ENCODE data around the gene MICAL1. TPM values are rescaled to one million over a fixed set of nuclear protein-coding genes. Genes with fewer than 3 reads are reported as not detected.

MICAL1 gene
- total RNA-seq, 1 experiment from 2014 or later = 9.1 TPM

DNA sequence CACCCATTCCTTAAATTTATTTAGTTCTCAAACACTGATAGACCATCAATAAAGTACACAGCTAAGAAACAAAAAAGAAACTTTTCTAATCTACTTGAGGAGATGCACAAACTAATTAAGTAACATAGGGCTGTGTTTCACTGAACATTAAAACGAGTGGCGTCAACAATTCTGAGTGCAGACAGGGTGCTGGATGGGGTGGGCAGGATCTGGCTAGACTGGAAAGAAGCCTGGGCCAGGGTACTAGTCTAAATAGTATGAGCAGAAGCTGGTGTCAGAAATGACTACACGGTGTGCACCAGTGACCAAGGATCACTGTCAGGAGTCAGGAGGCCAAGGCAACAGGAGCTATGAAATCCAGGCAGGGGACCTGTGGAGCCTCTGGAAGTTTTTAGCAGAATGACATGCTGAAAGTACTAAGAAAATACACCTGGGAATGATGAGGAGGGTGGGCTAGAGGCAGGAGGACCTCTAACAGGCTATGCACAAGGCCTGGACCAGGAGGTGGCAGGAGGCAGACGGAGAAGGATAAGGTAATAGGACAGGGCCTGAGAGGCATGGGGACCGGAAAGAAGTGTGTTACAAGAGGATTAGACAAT is 14.1 kb upstream of the MICAL1 start:
- H4K20me1 ChIP-seq (ENCODE audit: low read length) = no peaks in the 10 kb centered on the region
- H3K79me2 ChIP-seq (ENCODE audit: low read length) = no peaks in the 10 kb centered on the region
- POLR2A ChIA-PET (ENCODE audit: unreplicated experiment) = no interaction called here
- no peaks in the 10 kb centered on the region for H3F3A ChIP-seq (ENCODE audit: low read length, unreplicated experiment)
- no peaks in the 10 kb centered on the region for H3K9me2 ChIP-seq (replicated peaks; ENCODE audit: low read length)
- no peaks in the 10 kb centered on the region for H3K9me3 ChIP-seq (ENCODE audit: low read length)
- no peak overlapping the region for H3K4me2 ChIP-seq (ENCODE audit: low read length)
- H3K4me1 ChIP-seq (ENCODE audit: insufficient read depth, low read length) = no peaks in the 10 kb centered on the region
- no peak overlapping the region for H3K4me3 ChIP-seq (ENCODE audit: low read length)
- DNase-seq = no peak
- intact Hi-C loops (cut with micrococcal nuclease) = no loop called here
- BruUV-seq (replicated peaks) = no TSS peak
- ATAC-seq = no peak
- H3K27ac ChIP-seq (ENCODE audit: low read length) = no peak overlapping the region
- H2AFZ ChIP-seq (ENCODE audit: low read length) = no peak overlapping the region
- CTCF ChIA-PET = no interaction called here
- TF ChIP-seq, protein P1, sequence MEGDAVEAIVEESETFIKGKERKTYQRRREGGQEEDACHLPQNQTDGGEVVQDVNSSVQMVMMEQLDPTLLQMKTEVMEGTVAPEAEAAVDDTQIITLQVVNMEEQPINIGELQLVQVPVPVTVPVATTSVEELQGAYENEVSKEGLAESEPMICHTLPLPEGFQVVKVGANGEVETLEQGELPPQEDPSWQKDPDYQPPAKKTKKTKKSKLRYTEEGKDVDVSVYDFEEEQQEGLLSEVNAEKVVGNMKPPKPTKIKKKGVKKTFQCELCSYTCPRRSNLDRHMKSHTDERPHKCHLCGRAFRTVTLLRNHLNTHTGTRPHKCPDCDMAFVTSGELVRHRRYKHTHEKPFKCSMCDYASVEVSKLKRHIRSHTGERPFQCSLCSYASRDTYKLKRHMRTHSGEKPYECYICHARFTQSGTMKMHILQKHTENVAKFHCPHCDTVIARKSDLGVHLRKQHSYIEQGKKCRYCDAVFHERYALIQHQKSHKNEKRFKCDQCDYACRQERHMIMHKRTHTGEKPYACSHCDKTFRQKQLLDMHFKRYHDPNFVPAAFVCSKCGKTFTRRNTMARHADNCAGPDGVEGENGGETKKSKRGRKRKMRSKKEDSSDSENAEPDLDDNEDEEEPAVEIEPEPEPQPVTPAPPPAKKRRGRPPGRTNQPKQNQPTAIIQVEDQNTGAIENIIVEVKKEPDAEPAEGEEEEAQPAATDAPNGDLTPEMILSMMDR (conservative IDR thresholded peaks at IDR 0.05; ENCODE audit: low read depth, low read length) = no peak
- TF ChIP-seq EZH2phosphoT487 (IDR thresholded peaks at IDR 0.05; ENCODE audit: borderline replicate concordance, low read length) = no peak
- H3K36me3 ChIP-seq (ENCODE audit: low read depth, low read length) = peaks cover 22% of the 10 kb centered on the region; the same call in 1 of the 2 replicates
- H3K27me3 ChIP-seq (ENCODE audit: low read length) = no peaks in the 10 kb centered on the region
- H3K9ac ChIP-seq (ENCODE audit: low read length) = no peak overlapping the region

DNA sequence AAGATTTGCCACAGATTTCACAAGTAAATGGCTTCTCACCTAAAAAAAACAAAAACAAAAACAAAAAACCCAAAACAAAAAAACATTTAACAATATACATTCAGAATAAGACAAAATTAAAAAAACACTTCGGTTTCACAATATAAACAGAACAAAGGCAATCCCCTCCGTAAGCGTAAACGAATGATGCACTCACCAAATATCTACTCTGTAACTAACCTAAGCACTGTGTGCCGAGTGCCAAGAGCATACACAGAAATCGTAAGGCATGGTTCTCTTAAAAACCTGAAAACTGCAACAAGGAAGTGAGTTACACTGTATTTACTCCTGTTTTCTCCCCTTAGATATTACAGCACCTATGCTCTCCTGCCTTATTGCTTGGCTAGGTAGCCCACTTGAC is 12.1 kb upstream of the MICAL1 start:
- H3K4me1 ChIP-seq (ENCODE audit: insufficient read depth, low read length) = no peaks in the 10 kb centered on the region
- no peak overlapping the region for H3K9ac ChIP-seq (ENCODE audit: low read length)
- no peaks in the 10 kb centered on the region for H3K9me3 ChIP-seq (ENCODE audit: low read length)
- no peaks in the 10 kb centered on the region for H3K79me2 ChIP-seq (ENCODE audit: low read length)
- no peak for TF ChIP-seq EZH2 (IDR thresholded peaks at IDR 0.05; ENCODE audit: low read length, unreplicated experiment)
- TF ChIP-seq, protein P1 (conservative IDR thresholded peaks at IDR 0.05; ENCODE audit: low read depth, low read length) = no peak
- TF ChIP-seq EZH2phosphoT487 (IDR thresholded peaks at IDR 0.05; ENCODE audit: borderline replicate concordance, low read length) = no peak
- no peak overlapping the region for H3K4me2 ChIP-seq (ENCODE audit: low read length)
- no peak for DNase-seq
- H4K20me1 ChIP-seq (ENCODE audit: low read length) = no peaks in the 10 kb centered on the region
- no peak for ATAC-seq
- ChIA-PET POLR2A (ENCODE audit: unreplicated experiment) (no interaction called here), CTCF (no interaction called here)
- intact Hi-C loops (cut with micrococcal nuclease) = no loop called here
- BruUV-seq (replicated peaks) = no TSS peak
- H3K27ac ChIP-seq (ENCODE audit: low read length) = no peak overlapping the region
- H3K4me3 ChIP-seq (ENCODE audit: low read length) = no peak overlapping the region
- no peaks in the 10 kb centered on the region for H3F3A ChIP-seq (ENCODE audit: low read length, unreplicated experiment)
- no peaks in the 10 kb centered on the region for H3K9me2 ChIP-seq (replicated peaks; ENCODE audit: low read length)
- no peaks in the 10 kb centered on the region for H3K27me3 ChIP-seq (ENCODE audit: low read length)
- peaks cover 24% of the 10 kb centered on the region for H3K36me3 ChIP-seq (ENCODE audit: low read depth, low read length)
- H2AFZ ChIP-seq (ENCODE audit: low read length) = no peak overlapping the region

DNA sequence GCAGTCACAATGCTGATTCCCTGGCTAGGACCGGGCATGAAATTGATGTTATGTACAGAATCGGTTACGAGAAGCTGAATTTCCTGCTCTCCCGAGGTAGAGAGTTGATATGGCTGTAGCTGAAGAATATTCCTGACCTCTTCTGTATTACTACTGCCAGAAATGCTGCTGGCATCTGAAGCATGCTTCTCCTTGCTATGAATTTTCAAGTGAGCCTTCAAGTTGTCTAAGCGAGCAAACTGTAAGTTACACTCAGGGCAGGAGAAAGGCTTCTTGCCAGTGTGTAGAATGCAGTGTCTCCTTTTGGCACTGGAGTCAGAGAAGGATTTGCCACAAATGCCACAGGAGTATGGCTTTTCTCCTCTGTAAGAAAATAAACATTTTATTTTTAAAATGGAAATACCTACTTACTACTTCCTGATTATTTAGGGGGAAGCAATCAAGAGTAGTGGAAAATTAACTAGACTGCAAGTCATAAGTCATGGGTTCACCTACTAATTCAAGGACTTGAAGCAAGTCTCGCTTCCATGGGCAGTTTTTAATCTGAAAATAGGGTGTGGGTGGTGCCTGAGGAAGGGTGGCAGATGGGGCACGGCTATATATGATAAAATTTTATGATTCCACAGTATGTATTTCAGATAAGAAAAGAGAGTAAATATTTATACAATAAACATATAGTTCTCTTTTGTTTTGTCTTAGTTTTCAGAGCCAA is 10.8 kb upstream of the MICAL1 start:
- H3K4me3 ChIP-seq (ENCODE audit: low read length) = no peak overlapping the region
- H3K79me2 ChIP-seq (ENCODE audit: low read length) = no peaks in the 10 kb centered on the region
- H3K36me3 ChIP-seq (ENCODE audit: low read depth, low read length) = peaks cover 26% of the 10 kb centered on the region
- no peaks in the 10 kb centered on the region for H3K9me2 ChIP-seq (replicated peaks; ENCODE audit: low read length)
- H3K4me2 ChIP-seq (ENCODE audit: low read length) = no peak overlapping the region
- no peak for ATAC-seq
- no peak for DNase-seq
- no peak for TF ChIP-seq EZH2phosphoT487 (IDR thresholded peaks at IDR 0.05; ENCODE audit: borderline replicate concordance, low read length)
- TF ChIP-seq, protein P1 (conservative IDR thresholded peaks at IDR 0.05; ENCODE audit: low read depth, low read length) = no peak
- TF ChIP-seq EZH2 (IDR thresholded peaks at IDR 0.05; ENCODE audit: low read length, unreplicated experiment) = no peak
- H3K4me1 ChIP-seq (ENCODE audit: insufficient read depth, low read length) = peaks cover 6% of the 10 kb centered on the region; the same call in 1 of the 2 replicates
- intact Hi-C loops (cut with micrococcal nuclease) = no loop called here
- no peaks in the 10 kb centered on the region for H3K27me3 ChIP-seq (ENCODE audit: low read length)
- H4K20me1 ChIP-seq (ENCODE audit: low read length) = no peaks in the 10 kb centered on the region
- ChIA-PET POLR2A (ENCODE audit: unreplicated experiment) (no interaction called here), CTCF (no interaction called here)
- H3K27ac ChIP-seq (ENCODE audit: low read length) = no peak overlapping the region
- no peaks in the 10 kb centered on the region for H3F3A ChIP-seq (ENCODE audit: low read length, unreplicated experiment)
- no peak overlapping the region for H3K9ac ChIP-seq (ENCODE audit: low read length)
- no TSS peak for BruUV-seq (replicated peaks)
- no peaks in the 10 kb centered on the region for H3K9me3 ChIP-seq (ENCODE audit: low read length)
- H2AFZ ChIP-seq (ENCODE audit: low read length) = no peak overlapping the region

Data from PC-3 (cell line).